A549 (cell line): ENCODE data around the gene METTL16. TPM values are rescaled to one million over a fixed set of nuclear protein-coding genes. Genes with fewer than 3 reads are reported as not detected.

ENCODE experiments used
- ATAC-seq, 2 experiments: fragments of 200-7000 bp in 1 of 2; fragments of >200 bp in 1 of 2; cut with Nextera tagmentation in 1 of 2; cut with Tn5 transposase in 1 of 2; 3 replicates each; pipeline versions ENCODE4 v1.8.0 to v1.9.1; 2018 to 2020; ENCODE audit warnings: mild to moderate bottlenecking in 1 of 2, moderate library complexity in 1 of 2
- CTCF ChIA-PET: fragments of 300-600 bp; sonication (Branson Sonifier 250); formaldehyde crosslinking; extraction: SDS; loops from one replicate; lab custom pipeline; 2021; ENCODE audit warnings: antibody characterized with exemption, inconsistent platforms; lab: Yijun Ruan, JAX
- POLR2A ChIA-PET: fragments of 350-600 bp; formaldehyde crosslinking; extraction: SDS; loops from one replicate; lab custom pipeline; 2021; ENCODE audit warnings: antibody characterized with exemption, inconsistent platforms; lab: Yijun Ruan, JAX
- DNase-seq, 2 experiments: peaks; one replicate each; pipeline versions ENCODE4 v3.0.0 to v3.0.0-alpha.2; 2011 to 2016; ENCODE audit warnings: low read depth in 1 of 2, low spot score in 1 of 2
- FAIRE-seq: peaks from 2 replicates; lab custom pipeline; 2011; peaks lifted over from hg19 to GRCh38; lab: Jason Lieb, UNC
- H3K27ac ChIP-seq, 2 experiments: fragments of >200 bp; sonication (Bioruptor Twin); formaldehyde crosslinking; 3 replicates each; pipeline ENCODE4 v1.5.1; 2016 to 2017
- H3K4me1 ChIP-seq: fragments of >200 bp; sonication (Bioruptor Twin); formaldehyde crosslinking; 3 replicates; pipeline ENCODE4 v1.6.1; 2016
- H3K4me2 ChIP-seq: fragments of >200 bp; sonication (Bioruptor Twin); formaldehyde crosslinking; 3 replicates; pipeline ENCODE4 v1.6.1; 2016
- H3K4me3 ChIP-seq: fragments of >200 bp; sonication (Bioruptor Twin); formaldehyde crosslinking; 3 replicates; pipeline ENCODE4 v1.5.1; 2016
- H3K9me3 ChIP-seq: fragments of >200 bp; sonication (Bioruptor Twin); formaldehyde crosslinking; 3 replicates; pipeline ENCODE4 v1.6.1; 2016
- BHLHE40 ChIP-seq: IDR thresholded peaks from 2 replicates; pipeline ENCODE4 v1.6.1; 2012; ENCODE audit warnings: low read depth, low read length, inconsistent platforms
- CEBPB ChIP-seq, 2 experiments: fragments of >200 bp in 1 of 2; sonication (Bioruptor Twin) in 1 of 2; formaldehyde crosslinking in 1 of 2; IDR thresholded peaks; 2 replicates each; pipeline ENCODE4 v1.6.1; 2012 to 2016
- E2F6 ChIP-seq: IDR thresholded peaks from 2 replicates; pipeline ENCODE4 v1.6.1; 2012; ENCODE audit warnings: low read depth, borderline replicate concordance
- FOSL2 ChIP-seq, 2 experiments: fragments of 450-650 bp in 1 of 2; fragments of >200 bp in 1 of 2; sonication (Bioruptor Twin) in 1 of 2; formaldehyde crosslinking; IDR thresholded peaks; 2 replicates each; pipeline versions ENCODE4 v1.5.0 to v1.6.1; 2016 to 2020; ENCODE audit warnings: mild to moderate bottlenecking in 1 of 2, moderate library complexity in 1 of 2
- HDAC2 ChIP-seq: fragments of 200-600 bp; sonication (generic); IDR thresholded peaks from 2 replicates; pipeline ENCODE4 v1.6.1; 2016
- HEYL ChIP-seq: fragments of 250-450 bp; sonication (Bioruptor Pico); IDR thresholded peaks from 2 replicates; pipeline ENCODE4 v1.8.0; 2021; ENCODE audit warnings: mild to moderate bottlenecking, moderate library complexity
- HOXB13 ChIP-seq: fragments of 250-450 bp; sonication (Bioruptor Pico); IDR thresholded peaks from 2 replicates; pipeline ENCODE4 v1.5.0; 2020; ENCODE audit warnings: low read depth, mild to moderate bottlenecking, moderate library complexity
- JUN ChIP-seq, 2 experiments: fragments of >200 bp; sonication (Bioruptor Twin); formaldehyde crosslinking; IDR thresholded peaks; 2 replicates in 1 of 2; 3 replicates in 1 of 2; pipeline ENCODE4 v1.6.1; 2016 to 2017
- MAFK ChIP-seq: fragments of 450-650 bp; IDR thresholded peaks from 2 replicates; pipeline ENCODE4 v1.6.1; 2014; ENCODE audit not compliant: partially characterized antibody
- MAX ChIP-seq: IDR thresholded peaks from 2 replicates; pipeline ENCODE4 v1.6.1; 2012
- NPAS2 ChIP-seq: fragments of 250-450 bp; sonication (Bioruptor Pico); IDR thresholded peaks from 2 replicates; pipeline ENCODE4 v1.8.0; 2022; ENCODE audit warnings: mild to moderate bottlenecking, moderate library complexity, borderline replicate concordance
- SMC3 ChIP-seq: fragments of >200 bp; sonication (Bioruptor Twin); formaldehyde crosslinking; IDR thresholded peaks from 3 replicates; pipeline ENCODE4 v1.6.1; 2018; ENCODE audit warnings: inconsistent platforms
- USF2 ChIP-seq: fragments of 450-650 bp; IDR thresholded peaks from 2 replicates; pipeline ENCODE4 v1.6.1; 2014; ENCODE audit warnings: antibody characterized with exemption
- ZC3H11A ChIP-seq: fragments of 450-650 bp; IDR thresholded peaks from 2 replicates; pipeline ENCODE4 v1.6.1; 2014; ENCODE audit warnings: antibody characterized with exemption, mild to moderate bottlenecking
- ZNF302 ChIP-seq: fragments of 250-450 bp; sonication (Bioruptor Pico); IDR thresholded peaks from 2 replicates; pipeline ENCODE4 v1.9.0; 2021; ENCODE audit warnings: inconsistent platforms, mild to moderate bottlenecking, moderate library complexity
- WGBS: methylation state at CpG from one replicate; pipeline ENCODE4 v1.1.6; 2017; ENCODE audit errors: missing lambda C conversion rate; 5-methylcytosine and 5-hydroxymethylcytosine counted together
- polyA plus RNA-seq, 4 experiments: library from polyadenylated mRNA; depleted of rRNA in 3 of 4; stranded (reverse); fragments of >200 nt; fragmentation: RNase III in 1 of 4; extraction: RNeasy Plus Mini Kit Qiagen cat#74134 plus additional on column Dnase treatment in 1 of 4; gene quantifications; 2 replicates in 3 of 4; 3 replicates in 1 of 4; pipeline ENCODE4 v1.2.3, GENCODE V29; 2011 to 2017
- TF ChIP-seq, protein P1 (sequence below): IDR thresholded peaks from 2 replicates; pipeline ENCODE4 v1.6.1; 2012
- TF ChIP-seq, protein P2 (sequence below): fragments of >200 bp; sonication (Bioruptor Twin); formaldehyde crosslinking; IDR thresholded peaks from 3 replicates; pipeline ENCODE4 v1.5.1; 2016

Gene METTL16
- polyA plus RNA-seq, 2 of the 4 experiments (the other 2 are of a cell fraction), result 26.5 to 58.0 TPM

DNA sequence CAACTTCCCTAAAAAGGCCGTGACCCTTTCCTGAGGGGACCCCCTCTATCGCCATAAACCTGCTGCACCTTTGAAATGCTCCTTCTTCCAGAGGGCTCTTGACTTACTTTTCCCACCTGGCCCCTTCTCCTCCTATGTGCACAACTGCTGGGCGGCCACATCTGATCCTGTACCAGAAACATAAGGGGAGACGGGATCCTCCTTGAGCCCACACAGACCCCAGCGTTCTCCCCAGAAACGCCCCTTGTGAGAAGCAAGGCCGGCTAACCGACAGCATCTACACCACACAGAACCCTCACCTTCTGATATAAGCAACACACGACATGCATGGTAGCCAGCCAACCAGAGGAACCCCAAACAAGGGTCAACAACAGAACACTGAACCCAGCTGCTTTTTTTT lies 96.6 kb downstream of the METTL16 start:
- ATAC-seq, result no peak
- Histone ChIP-seq H3K4me3 (no peak overlapping the region), H3K27ac (no peak overlapping the region), H3K4me2 (no peak overlapping the region), H3K9me3 (no peaks in the 10 kb centered on the region), H3K4me1 (peaks cover 7% of the 10 kb centered on the region; the same call in 1 of the 3 replicates)
- ChIA-PET POLR2A (interaction anchor here (1.9 kb wide), 1 partner anchor 13 kb away, joined by 12 read pairs; no protein-coding TSS in a partner anchor), CTCF (interaction anchor here (0.6 to 28.1 kb wide), 19 partner anchors 8 to 479 kb away, joined by 3 to 1099 read pairs (median 11); partner anchors contain the start of genes MNT, SGSM2 and TSR1)
- WGBS, result 87% methylated on average over 9 of the region's 9 CpGs
- FAIRE-seq, result no peak
- DNase-seq, result no peak
- TF ChIP-seq JUN (IDR thresholded peaks at IDR 0.05), result no peak

- no peaks in the 10 kb centered on the region for H3K9me3 ChIP-seq
- no peak overlapping the region for H3K4me2 ChIP-seq
- H3K4me1 ChIP-seq, result peaks cover 7% of the 10 kb centered on the region; the same call in 1 of the 3 replicates
- 95% methylated on average over 22 of the region's 22 CpGs for WGBS
- POLR2A ChIA-PET, result no interaction called here
- no peak for FAIRE-seq
- H3K27ac ChIP-seq, result no peak overlapping the region
- CTCF ChIA-PET, result interaction anchor here (1.5 to 28.1 kb wide), 7 partner anchors 7 to 85 kb away, joined by 4 to 1099 read pairs (median 50); partner anchors contain the start of gene MNT
- no peak overlapping the region for H3K4me3 ChIP-seq
- TF ChIP-seq CEBPB (IDR thresholded peaks at IDR 0.05), result no peak
- TF ChIP-seq HDAC2, result no peak
- no peak for TF ChIP-seq FOSL2 (IDR thresholded peaks at IDR 0.05)
- no peak for TF ChIP-seq FOSL2 (CRISPR knock-in tag; IDR thresholded peaks at IDR 0.05)
- no peak for TF ChIP-seq MAX
- TF ChIP-seq, protein P1, sequence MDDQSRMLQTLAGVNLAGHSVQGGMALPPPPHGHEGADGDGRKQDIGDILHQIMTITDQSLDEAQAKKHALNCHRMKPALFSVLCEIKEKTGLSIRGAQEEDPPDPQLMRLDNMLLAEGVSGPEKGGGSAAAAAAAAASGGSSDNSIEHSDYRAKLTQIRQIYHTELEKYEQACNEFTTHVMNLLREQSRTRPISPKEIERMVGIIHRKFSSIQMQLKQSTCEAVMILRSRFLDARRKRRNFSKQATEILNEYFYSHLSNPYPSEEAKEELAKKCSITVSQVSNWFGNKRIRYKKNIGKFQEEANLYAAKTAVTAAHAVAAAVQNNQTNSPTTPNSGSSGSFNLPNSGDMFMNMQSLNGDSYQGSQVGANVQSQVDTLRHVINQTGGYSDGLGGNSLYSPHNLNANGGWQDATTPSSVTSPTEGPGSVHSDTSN, result no peak
- no peak for TF ChIP-seq HOXB13
- TF ChIP-seq E2F6, result no peak
- TF ChIP-seq ZNF302 (CRISPR knock-in tag), result no peak
- TF ChIP-seq JUN (IDR thresholded peaks at IDR 0.05), result no peak
- no peak for DNase-seq
- ATAC-seq, result no peak
These were observed 97.1 kb downstream of the METTL16 start for GRCh38 chr17:2414446-2415064.

- 56% methylated on average over 2 of the region's 2 CpGs for WGBS
- Histone ChIP-seq H3K4me1 (peaks cover 12% of the 10 kb centered on the region), H3K4me3 (no peak overlapping the region), H3K9me3 (no peaks in the 10 kb centered on the region), H3K4me2 (no peak overlapping the region), H3K27ac (peak overlapping the region in 1 of 2 experiments; percentile 15; a peak in 1 of 6 replicates)
- ChIA-PET CTCF (interaction anchor here (0.8 to 28.1 kb wide), 9 partner anchors 9 to 358 kb away, joined by 3 to 1099 read pairs (median 4); partner anchors contain the start of genes HIC1 and SGSM2), POLR2A (interaction anchor here (0.9 to 1.4 kb wide), 3 partner anchors 11 to 20 kb away, joined by 3 to 5 read pairs (median 4); no protein-coding TSS in a partner anchor)
- TF ChIP-seq, protein P1, result no peak
- no peak for TF ChIP-seq HEYL (CRISPR knock-in tag)
- TF ChIP-seq USF2, result no peak
- no peak for TF ChIP-seq ZC3H11A
- TF ChIP-seq NPAS2 (CRISPR knock-in tag), result no peak
- no peak for TF ChIP-seq BHLHE40
- TF ChIP-seq, protein P2, sequence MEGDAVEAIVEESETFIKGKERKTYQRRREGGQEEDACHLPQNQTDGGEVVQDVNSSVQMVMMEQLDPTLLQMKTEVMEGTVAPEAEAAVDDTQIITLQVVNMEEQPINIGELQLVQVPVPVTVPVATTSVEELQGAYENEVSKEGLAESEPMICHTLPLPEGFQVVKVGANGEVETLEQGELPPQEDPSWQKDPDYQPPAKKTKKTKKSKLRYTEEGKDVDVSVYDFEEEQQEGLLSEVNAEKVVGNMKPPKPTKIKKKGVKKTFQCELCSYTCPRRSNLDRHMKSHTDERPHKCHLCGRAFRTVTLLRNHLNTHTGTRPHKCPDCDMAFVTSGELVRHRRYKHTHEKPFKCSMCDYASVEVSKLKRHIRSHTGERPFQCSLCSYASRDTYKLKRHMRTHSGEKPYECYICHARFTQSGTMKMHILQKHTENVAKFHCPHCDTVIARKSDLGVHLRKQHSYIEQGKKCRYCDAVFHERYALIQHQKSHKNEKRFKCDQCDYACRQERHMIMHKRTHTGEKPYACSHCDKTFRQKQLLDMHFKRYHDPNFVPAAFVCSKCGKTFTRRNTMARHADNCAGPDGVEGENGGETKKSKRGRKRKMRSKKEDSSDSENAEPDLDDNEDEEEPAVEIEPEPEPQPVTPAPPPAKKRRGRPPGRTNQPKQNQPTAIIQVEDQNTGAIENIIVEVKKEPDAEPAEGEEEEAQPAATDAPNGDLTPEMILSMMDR, result 0 out of 3 replicates have a peak, but pooled peaks have one; percentile 14
- no peak for TF ChIP-seq MAFK
- 0 out of 3 replicates have a peak, but pooled peaks have one; percentile 21 for TF ChIP-seq SMC3
- DNase-seq (no peak), FAIRE-seq (no peak), ATAC-seq (peak; percentile 52 to 60; a peak in 5 of 6 replicates)
These were observed 99.1 kb downstream of the METTL16 start for GRCh38 chr17:2412561-2413021.
